Measurements from ENCODE around the gene PACSIN2. TPM values are rescaled to one million over a fixed set of nuclear protein-coding genes. Genes with fewer than 3 reads are reported as not detected.
"Not testable (repeated sequence)": the region's sequence is repeated elsewhere in the genome, so short reads cannot be mapped to it uniquely, and the experiment has no call there.

The PACSIN2 gene
- total RNA-seq, 1 experiment from 2014 or later: 175 TPM

DNA sequence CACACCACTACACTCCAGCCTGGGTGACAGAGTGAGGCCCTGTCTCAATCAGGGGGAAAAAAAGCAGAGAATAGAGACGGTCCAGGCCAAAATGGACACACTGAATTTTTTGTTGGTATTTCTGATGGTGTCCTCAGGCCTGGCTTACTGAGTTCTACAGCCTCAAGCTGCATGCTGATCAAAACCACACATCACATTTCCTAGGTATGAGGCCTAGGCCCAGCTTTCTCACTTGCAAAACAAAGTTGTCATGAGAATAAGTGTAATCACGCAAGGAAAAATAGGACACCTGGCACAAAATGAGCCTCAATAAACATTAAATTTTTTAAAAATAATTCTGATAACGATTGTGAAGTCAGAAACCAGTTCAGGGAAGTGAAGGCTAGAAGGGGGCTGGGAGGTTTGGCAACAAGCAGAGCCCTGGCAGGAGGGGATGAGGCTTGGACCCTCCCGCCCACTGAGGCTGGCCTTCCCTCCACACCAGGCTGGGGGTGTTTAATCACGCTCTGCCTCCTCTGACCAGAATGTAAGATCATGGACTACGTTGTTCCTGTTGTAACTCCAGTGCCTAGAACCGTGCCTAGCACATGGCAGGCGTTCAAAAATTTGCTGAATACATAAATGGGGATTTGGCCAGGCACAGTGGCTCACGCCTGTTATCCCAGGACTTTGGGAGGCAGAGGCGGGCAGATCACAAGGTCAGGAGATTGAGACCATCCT lies 18.1 kb downstream of the PACSIN2 start:
- in situ Hi-C loops (cut with HindIII; ENCODE audit: low pct_unique_long_range_greater_than_20kb, low sequenced_read_pairs): no loop called here
- DNase-seq (ENCODE audit: low read depth): no peak

DNA sequence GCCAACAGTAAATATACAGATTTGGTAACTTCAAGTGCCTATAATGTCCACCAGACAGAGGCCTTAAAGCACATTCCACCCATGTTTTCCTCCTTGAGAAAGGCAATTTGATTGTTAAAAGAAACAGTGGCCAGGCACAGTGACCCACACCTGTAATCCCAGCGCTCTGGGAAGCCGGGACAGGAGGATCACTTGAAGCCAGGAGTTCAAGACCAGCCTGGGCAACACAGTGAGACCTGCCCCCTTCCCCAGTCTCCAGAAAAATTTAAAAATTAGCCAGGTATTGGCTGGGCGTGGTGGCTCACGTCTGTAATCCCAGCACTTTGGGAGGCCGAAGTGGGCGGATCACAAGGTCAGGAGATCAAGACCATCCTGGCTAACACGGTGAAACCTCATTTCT lies 19.3 kb downstream of the PACSIN2 start:
- in situ Hi-C loops (cut with HindIII; ENCODE audit: low pct_unique_long_range_greater_than_20kb, low sequenced_read_pairs); DNase-seq (ENCODE audit: low read depth): not testable (repeated sequence)

DNA sequence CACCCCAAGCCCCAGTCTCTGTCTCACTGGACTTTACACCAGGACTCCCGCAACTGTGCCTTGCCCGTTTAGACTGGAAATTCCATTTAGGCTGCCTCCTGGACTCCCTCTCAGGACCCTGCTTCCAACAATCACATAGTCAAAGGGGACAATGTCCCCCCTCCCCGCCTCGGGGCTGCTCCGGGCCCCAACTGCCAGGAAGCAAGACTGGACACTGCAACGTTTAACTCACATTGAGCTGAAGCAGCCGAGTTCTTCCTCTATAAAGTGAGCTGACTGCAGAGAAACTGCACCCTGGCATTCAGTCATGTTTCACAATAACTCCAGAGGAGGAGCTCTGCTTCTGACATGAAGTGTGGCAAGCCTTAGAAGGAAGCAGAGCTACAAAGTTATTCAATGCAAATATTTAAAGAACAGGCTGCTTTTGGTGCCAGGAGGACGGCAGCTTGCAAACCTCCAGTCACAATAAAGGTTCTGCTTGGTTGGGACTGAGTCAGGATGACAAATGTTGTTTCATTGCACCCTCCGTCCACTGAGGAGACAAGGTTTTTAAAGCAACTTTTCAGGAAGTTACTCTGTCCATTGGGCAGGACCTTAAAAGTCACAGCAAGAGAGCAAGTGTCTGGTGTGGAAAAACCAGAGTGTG lies 19.9 kb downstream of the PACSIN2 start:
- in situ Hi-C loops (cut with HindIII; ENCODE audit: low pct_unique_long_range_greater_than_20kb, low sequenced_read_pairs): no loop called here
- peak; percentile 98 for DNase-seq (ENCODE audit: low read depth)

DNA sequence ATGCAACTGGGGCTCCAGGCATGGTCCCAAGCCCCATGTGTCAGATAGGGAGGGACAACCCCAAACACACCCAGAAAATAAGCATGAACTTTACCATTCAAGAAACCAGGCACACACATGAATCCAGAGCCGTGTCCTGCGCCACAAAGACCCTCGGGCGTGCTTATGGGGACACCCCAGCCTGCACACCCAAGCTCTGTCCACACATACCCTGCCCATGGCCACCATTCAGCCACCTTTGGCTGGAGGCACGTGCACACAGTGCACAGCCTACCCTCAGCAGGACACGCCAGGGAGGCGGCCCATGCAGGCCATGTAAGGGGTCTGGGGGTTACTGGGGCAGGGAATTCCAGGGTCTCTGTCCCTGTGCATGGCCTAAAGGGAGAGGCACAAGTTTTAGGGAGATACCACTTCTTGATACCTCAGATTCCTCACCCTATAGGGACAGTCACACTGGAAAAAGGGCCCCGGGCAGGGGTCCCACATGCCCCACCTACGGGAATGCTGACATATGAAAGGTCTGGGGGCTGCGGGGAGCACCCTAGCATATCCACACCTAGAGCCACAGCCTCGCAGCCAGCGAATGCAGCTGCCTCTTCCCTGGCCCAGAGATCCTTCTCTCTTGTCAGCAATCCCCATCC lies 20.6 kb downstream of the PACSIN2 start:
- in situ Hi-C loops (cut with HindIII; ENCODE audit: low pct_unique_long_range_greater_than_20kb, low sequenced_read_pairs): no loop called here

DNA sequence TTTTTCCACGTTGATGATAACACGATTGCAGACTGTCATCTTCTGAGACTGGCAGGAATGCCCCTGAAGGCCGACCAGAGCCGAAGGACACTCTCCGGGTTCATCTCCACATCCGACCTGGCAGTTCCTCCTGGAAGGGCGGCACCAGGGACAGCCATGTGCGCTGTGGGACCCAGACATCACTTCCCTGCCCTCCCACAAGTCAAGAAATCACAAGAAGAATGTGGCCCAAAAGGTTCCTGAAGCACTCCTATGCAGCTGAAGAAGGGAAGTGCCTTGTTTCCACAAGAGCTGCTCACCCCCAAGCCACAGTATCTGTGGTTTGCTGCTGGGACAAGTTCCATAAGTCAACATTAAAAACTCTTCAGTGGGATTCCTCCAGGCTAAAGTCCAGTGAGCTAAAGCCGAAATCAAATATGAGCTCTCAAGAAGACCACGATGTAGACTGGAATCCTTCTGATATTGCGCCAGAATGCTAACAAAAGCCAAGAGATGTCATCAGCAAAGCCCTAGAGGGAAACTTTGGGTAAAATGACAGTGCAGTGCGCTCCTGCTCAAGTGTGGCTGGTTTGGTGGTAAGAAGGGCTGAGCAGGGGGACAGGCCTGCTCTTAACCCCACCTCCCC lies 21.2 kb downstream of the PACSIN2 start:
- in situ Hi-C loops (cut with HindIII; ENCODE audit: low pct_unique_long_range_greater_than_20kb, low sequenced_read_pairs): no loop called here
- DNase-seq (ENCODE audit: low read depth): no peak

More for the DNA sequence above, 20.6 kb downstream of the PACSIN2 start:
- DNase-seq (ENCODE audit: low read depth): no peak

DNA sequence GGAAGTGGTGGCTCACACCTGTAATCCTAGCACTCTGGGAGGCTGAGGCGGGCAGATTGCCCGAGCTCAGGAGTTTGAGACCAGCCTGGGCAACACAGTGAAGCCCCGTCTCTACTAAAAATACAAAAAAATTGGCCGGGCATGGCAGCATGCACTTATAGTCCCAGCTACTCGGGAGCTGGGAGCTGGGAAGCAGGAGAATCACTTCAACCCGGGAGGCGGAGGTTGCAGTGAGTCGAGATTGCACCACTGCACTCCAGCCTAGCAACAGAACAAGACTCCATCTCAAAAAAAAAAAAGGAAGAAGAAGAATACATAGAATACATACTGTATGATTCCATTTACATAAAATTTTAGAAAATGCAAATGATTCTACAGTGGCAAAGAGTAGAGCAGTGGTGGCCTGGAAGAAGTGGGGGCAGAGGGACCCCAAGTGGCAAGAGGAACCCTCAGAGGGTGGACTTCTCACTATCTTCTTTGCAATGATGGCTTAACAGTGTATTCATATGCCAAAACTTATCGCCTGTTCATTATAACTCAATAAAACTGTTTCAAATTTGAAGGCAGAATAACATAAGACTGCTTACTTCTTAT lies 22.0 kb downstream of the PACSIN2 start:
- in situ Hi-C loops (cut with HindIII; ENCODE audit: low pct_unique_long_range_greater_than_20kb, low sequenced_read_pairs): no loop called here
- no peak for DNase-seq (ENCODE audit: low read depth)

DNA sequence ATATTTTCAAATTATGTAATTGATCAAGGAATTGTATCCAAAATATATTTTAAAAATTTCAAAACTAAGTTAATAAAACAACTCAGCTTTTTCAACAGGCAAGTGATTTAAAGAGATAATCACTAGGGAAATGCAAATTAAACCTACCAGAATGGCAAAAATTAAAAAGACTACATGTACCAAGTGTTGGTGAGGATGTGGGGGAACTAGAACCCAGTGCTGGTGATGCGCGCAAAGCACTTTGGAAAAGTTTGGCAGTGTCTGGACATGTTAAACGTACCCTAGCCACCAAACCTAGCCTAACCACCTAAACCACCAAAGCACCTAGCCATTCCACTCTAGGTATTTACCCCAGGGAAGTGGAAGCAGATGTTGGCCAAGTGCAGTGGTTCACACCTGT lies 22.9 kb downstream of the PACSIN2 start:
- no peak for DNase-seq (ENCODE audit: low read depth)
- in situ Hi-C loops (cut with HindIII; ENCODE audit: low pct_unique_long_range_greater_than_20kb, low sequenced_read_pairs): no loop called here

DNA sequence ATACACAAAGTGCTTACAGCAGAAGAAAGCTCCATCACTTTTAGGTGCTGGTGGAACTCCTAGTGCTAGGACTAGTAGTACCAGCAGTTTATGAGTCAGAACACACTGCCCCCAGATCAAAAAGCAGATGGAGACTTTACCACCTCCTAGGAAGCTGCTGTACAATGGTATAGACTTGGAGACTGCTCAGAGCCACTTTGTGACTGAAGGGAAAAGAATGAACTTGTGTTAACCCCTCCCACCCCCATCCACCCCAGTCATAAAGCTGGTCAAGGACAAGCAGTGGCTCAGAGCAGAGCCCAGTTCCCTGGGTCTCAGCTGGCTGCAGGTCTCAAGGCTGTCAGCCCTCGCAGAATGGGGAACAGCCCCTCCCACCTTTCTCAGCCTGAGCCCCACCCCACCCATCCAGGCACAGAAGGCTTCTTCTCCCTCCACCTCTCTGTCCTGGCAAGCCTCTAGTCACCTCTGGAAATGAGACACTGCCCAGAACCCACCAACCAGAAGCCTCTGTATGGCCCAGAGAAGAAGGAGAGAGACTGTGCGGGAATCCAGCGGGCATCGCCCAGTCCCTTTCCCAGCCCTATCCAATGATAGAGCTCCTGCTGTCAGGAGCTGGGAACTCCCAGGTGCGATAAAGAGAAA lies 23.8 kb downstream of the PACSIN2 start:
- in situ Hi-C loops (cut with HindIII; ENCODE audit: low pct_unique_long_range_greater_than_20kb, low sequenced_read_pairs): no loop called here
- DNase-seq (ENCODE audit: low read depth): peak; percentile 60

DNA sequence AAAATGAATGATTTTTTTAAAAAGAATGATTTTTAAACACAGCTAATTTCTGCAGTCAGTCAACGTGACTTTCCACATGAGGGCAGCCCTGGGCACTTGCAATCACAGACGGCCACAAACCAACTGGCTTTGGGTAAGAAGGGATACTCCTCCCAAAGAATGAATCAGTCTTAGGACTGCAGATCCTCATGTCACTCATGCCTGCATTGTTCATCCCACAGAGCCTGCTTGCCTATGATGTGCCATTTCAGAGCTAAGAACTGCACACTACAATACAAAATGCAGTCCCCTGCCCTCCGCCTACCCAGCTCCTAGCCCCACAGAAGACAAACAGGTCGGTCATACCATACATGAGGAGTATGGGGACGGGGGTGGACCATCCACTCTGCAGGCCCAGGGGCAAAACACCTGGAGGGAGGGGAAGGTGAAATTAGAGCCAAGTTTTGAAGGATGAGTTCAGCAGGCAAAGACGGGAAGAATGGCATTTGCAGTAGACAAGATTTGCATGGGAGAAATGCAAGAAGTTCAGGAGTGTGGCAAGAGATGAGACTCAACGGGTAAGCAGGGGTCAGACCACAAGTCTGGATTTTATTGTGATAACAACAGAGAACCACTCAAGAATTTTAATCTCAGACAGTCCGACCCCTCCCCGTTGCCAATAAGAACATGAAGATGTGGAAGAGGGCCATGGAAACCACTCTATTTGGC lies 24.7 kb downstream of the PACSIN2 start:
- in situ Hi-C loops (cut with HindIII; ENCODE audit: low pct_unique_long_range_greater_than_20kb, low sequenced_read_pairs): no loop called here
- DNase-seq (ENCODE audit: low read depth): peak; percentile 82

DNA sequence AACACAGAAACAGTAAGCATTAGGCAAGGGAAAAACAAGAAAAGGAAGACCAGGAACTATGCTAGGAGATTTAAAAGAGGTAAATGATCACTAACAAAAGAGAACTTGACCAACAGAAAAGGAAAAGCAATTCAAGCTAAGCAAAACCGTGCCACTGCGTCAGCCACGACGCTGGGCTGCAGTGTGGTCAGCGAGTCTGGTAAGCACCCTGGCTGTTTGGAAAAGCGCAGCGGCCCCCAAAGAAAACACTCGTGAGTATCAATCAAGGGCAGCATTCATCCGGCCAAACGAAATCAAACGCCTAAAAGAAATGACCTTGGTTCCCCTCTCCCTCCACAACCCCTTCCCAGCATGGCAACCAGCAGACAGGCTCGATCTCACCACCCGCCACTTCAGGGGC lies 28.8 kb downstream of the PACSIN2 start:
- in situ Hi-C loops (cut with HindIII; ENCODE audit: low pct_unique_long_range_greater_than_20kb, low sequenced_read_pairs): no loop called here
- DNase-seq (ENCODE audit: low read depth): no peak

DNA sequence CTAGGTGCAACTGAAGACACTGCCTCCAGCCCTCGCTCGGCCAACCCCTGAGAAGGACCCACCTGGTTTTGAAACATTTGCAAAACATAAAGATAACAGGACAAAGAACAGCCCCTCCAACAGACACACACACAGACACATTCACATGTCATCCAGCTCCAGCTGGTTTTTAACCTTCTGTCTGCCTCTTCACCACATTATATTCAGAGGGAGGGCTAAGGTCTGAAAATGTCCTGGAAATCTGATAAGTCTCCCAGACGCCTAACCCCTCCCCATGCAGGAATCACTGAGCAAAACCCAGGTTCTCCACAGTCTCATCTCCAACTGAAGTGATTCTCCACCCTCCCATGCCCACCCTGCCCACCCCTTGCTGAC lies 29.4 kb downstream of the PACSIN2 start:
- in situ Hi-C loops (cut with HindIII; ENCODE audit: low pct_unique_long_range_greater_than_20kb, low sequenced_read_pairs): no loop called here
- no peak for DNase-seq (ENCODE audit: low read depth)

DNA sequence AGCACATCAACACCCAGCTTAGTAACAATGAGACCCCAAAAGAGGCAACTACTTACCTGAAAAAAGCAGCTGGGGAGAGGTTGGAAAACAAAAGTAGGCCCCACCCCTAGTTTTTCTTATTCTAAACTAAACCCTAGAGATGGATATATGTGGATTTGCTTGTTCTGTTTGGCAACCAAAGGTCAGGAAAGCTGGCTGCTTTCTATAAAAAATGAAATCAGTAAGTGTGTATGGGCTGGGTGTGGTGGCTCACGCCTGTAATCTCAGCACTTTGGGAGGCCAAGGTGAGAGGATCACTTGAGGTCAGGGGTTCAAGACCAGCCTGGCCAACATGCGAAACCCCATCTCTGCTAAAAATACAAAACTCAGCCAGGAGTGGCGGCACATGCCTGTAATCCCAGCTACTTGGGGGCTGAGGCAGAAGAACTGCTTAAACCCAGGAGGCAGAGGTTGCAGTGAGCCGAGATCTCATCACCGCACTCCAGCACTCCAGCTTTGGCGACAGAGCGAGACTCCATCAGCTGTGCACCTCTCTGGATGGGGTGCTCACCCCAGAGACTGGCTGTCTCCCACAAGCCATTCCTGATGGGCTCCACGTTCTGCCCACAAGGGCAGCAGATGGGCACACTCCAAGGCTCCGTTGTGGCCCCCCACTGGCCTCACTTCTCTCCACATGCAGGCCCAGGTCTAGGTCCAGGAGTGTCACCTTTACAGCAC lies 30.0 kb downstream of the PACSIN2 start:
- in situ Hi-C loops (cut with HindIII; ENCODE audit: low pct_unique_long_range_greater_than_20kb, low sequenced_read_pairs): no loop called here
- no peak for DNase-seq (ENCODE audit: low read depth)

DNA sequence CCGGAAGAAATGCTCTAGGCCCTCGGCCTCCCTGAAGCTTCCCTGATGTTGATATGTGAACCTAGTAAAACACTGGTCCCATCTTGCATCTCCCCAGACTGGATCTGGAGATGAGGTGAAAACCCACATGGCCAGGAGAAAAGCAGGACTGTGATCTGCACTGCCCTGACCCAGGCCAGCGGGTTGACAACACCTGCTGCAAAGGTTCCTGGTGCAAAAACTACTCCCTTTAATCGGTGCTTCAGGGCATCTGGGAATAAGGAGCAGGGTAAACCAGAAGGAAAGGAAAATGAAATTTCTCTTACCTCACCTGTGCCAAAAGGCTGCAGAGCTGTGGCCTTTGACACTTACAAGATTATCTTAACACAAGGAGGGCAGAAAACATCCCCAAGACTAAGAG lies 30.6 kb downstream of the PACSIN2 start:
- DNase-seq (ENCODE audit: low read depth): no peak
- in situ Hi-C loops (cut with HindIII; ENCODE audit: low pct_unique_long_range_greater_than_20kb, low sequenced_read_pairs): no loop called here

DNA sequence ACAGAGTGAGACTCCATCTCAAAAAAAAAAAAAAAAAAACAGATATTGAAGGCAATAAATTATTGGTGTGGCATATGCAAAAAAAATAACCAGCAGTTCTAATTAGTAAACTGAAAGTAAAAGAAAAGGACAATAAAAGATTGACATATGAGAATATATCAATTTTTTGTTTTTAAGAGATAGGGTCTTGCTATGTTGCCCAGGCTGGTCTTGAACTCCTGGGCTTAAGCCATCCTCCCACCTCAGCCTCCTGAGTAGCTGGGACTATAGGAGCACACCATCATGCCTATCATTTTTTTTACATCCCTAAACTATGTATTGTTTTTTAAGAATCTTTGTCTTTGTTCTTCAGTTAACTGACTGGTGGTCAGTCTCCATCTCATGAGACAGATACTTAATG lies 31.5 kb downstream of the PACSIN2 start:
- in situ Hi-C loops (cut with HindIII; ENCODE audit: low pct_unique_long_range_greater_than_20kb, low sequenced_read_pairs): no loop called here
- DNase-seq (ENCODE audit: low read depth): no peak

DNA sequence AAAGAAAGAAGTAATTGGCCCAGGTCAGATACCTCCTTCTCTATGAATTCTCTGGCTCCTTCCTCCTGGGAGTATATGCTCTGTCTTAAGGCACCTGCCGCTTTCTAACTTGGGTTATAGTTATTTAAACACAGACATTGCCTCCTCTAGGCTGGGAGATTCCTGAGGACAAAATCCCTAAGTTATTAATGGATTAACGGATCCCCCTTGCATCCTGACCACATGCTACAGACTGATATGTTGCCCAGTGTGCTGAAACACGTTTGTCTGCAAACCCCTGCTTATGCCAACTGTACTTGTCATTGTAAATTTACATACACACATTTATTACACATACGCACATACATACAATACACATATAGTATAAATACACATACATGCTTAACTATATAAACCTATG lies 35.3 kb downstream of the PACSIN2 start:
- in situ Hi-C loops (cut with HindIII; ENCODE audit: low pct_unique_long_range_greater_than_20kb, low sequenced_read_pairs): no loop called here
- no peak for DNase-seq (ENCODE audit: low read depth)

DNA sequence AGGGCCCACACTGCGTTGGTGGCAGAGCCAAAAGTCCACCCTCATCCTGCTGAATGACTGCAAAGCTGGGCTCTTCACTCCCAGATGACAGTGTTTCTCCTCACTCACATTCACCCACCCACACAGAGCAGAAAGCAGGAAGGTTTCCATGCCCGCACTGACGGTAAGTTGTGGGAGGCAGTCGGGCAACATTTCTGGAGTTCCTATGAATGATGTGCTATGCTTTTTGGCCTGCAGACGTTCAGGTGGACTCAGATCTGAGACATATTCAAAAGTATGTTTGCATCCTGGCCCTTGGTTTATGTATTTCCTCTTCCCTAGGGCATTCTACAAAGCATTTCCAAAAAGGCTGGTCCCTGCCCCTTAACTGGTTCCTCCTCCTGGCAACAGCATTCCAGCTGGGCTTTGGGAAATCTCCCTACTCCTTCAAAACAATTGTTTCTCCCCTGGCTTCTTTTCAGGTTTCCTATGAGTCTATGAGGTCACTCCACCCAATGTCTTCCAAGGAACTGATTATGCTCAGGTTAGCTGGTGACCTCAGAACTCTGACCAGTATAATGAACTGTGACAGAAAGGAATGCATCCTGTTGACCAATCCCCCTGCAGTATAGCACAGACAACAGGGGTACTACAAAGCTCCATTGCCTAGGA lies 36.4 kb downstream of the PACSIN2 start:
- no peak for DNase-seq (ENCODE audit: low read depth)
- in situ Hi-C loops (cut with HindIII; ENCODE audit: low pct_unique_long_range_greater_than_20kb, low sequenced_read_pairs): no loop called here

DNA sequence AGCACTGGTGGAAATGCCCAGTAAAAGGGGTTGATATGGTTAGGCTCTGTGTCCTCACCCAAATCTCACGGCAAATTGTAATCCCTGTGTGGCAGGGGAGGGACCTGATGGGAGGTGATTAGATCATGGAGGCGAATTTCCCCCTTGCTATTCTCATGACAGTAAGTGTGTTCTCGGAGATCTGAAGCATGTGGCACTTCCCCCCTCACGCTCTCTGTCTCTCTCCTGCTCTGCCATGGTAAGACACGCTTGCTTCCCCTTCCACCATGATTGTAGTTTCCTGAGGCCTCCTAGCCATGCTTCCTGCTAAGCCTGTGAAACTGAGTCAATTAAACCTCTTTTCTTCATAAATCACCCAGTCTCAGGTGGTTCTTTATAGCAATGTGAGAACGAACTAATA lies 37.4 kb downstream of the PACSIN2 start:
- in situ Hi-C loops (cut with HindIII; ENCODE audit: low pct_unique_long_range_greater_than_20kb, low sequenced_read_pairs): no loop called here
- DNase-seq (ENCODE audit: low read depth): no peak

All from Caki2 (cell line).